ENCODE data around the gene USP54.

The USP54 gene

DNA sequence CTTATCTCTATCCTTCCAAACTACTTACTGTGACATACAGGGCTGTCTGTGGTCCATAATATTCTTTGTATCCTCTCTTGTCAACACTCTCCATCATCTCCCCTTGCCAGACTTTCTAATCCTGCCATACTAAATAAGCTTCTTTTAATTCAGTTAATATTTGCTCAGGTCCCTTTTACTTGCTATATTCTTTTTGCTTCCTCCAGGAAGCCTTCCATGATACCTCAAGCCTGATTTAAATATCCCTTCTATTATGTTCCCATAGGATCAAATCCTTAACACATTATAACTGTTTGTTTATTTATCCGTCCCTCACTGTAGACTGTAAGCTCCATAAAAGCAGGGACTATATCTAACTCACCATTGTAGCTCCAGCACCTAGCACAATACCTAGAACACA is 88.1 kb downstream of the USP54 start:
- Histone ChIP-seq H3K4me1 (ENCODE audit: control insufficient read depth in 1 of 2, insufficient read depth in 2 of 2, low read length in 2 of 2) (peaks cover 3 to 4% of the 10 kb centered on the region in 2 donors), H3K9me3 (ENCODE audit: control insufficient read depth in 1 of 2, low read length in 2 of 2) (no peaks in the 10 kb centered on the region), H3K27ac (ENCODE audit: low read depth, low read length) (no peak overlapping the region), H3K4me3 (ENCODE audit: low read depth in 1 of 2, low read length in 2 of 2) (no peak overlapping the region), H3K9ac (ENCODE audit: low read depth in 1 of 2, low read length in 2 of 2) (no peak overlapping the region), H3K27me3 (ENCODE audit: control insufficient read depth in 1 of 2, insufficient read depth in 2 of 2, low read length in 2 of 2) (no peaks in the 10 kb centered on the region), H3K36me3 (ENCODE audit: control insufficient read depth in 1 of 2, insufficient read depth in 2 of 2, low read length in 2 of 2) (peaks cover 4 to 35% of the 10 kb centered on the region in 2 donors)

- no peak overlapping the region for H3K9ac ChIP-seq (ENCODE audit: low read depth in 1 of 2, low read length in 2 of 2)
- peaks cover 4 to 38% of the 10 kb centered on the region in 2 donors for H3K36me3 ChIP-seq (ENCODE audit: control insufficient read depth in 1 of 2, insufficient read depth in 2 of 2, low read length in 2 of 2)
- H3K9me3 ChIP-seq (ENCODE audit: control insufficient read depth in 1 of 2, low read length in 2 of 2): no peaks in the 10 kb centered on the region
- peaks cover 4 to 7% of the 10 kb centered on the region in 2 donors for H3K4me1 ChIP-seq (ENCODE audit: control insufficient read depth in 1 of 2, insufficient read depth in 2 of 2, low read length in 2 of 2)
- no peak overlapping the region for H3K27ac ChIP-seq (ENCODE audit: low read depth, low read length)
- H3K27me3 ChIP-seq (ENCODE audit: control insufficient read depth in 1 of 2, insufficient read depth in 2 of 2, low read length in 2 of 2): no peaks in the 10 kb centered on the region
- H3K4me3 ChIP-seq (ENCODE audit: low read depth in 1 of 2, low read length in 2 of 2): no peak overlapping the region
Observed at GRCh38 chr10:73501651-73502050, 89.5 kb downstream of the USP54 start.

GRCh38 chr10:73497623-73498022 is 93.5 kb downstream of the USP54 start:
- Histone ChIP-seq H3K27ac (ENCODE audit: low read depth, low read length) (no peak overlapping the region), H3K27me3 (ENCODE audit: control insufficient read depth in 1 of 2, insufficient read depth in 2 of 2, low read length in 2 of 2) (no peaks in the 10 kb centered on the region), H3K4me1 (ENCODE audit: control insufficient read depth in 1 of 2, insufficient read depth in 2 of 2, low read length in 2 of 2) (peaks cover 19 to 24% of the 10 kb centered on the region in 2 donors), H3K9ac (ENCODE audit: low read depth in 1 of 2, low read length in 2 of 2) (no peak overlapping the region), H3K9me3 (ENCODE audit: control insufficient read depth in 1 of 2, low read length in 2 of 2) (no peaks in the 10 kb centered on the region), H3K4me3 (ENCODE audit: low read depth in 1 of 2, low read length in 2 of 2) (no peak overlapping the region), H3K36me3 (ENCODE audit: control insufficient read depth in 1 of 2, insufficient read depth in 2 of 2, low read length in 2 of 2) (peaks cover 0 to 21% of the 10 kb centered on the region in 2 donors)

GRCh38 chr10:73495884-73496674 is 95.1 kb downstream of the USP54 start, which contains the start of gene PPP3CB:
PPP3CB (minus strand) TSS chr10:73496024; CDS start chr10:73495889, 135 bp downstream.
- H3K9ac ChIP-seq (ENCODE audit: low read depth in 1 of 2, low read length in 2 of 2): peak within 1 kb of the TSS; percentile 97 to 98
- H3K27ac ChIP-seq (ENCODE audit: low read depth, low read length): peak within 1 kb of the TSS; percentile 98
- no peaks in the 10 kb centered on the region for H3K9me3 ChIP-seq (ENCODE audit: control insufficient read depth in 1 of 2, low read length in 2 of 2)
- no peaks in the 10 kb centered on the region for H3K27me3 ChIP-seq (ENCODE audit: control insufficient read depth in 1 of 2, insufficient read depth in 2 of 2, low read length in 2 of 2)
- peak within 1 kb of the TSS; percentile 93 to 95 for H3K4me3 ChIP-seq (ENCODE audit: low read depth in 1 of 2, low read length in 2 of 2)
- peaks cover 0 to 21% of the 10 kb centered on the region in 2 donors for H3K36me3 ChIP-seq (ENCODE audit: control insufficient read depth in 1 of 2, insufficient read depth in 2 of 2, low read length in 2 of 2)
- H3K4me1 ChIP-seq (ENCODE audit: control insufficient read depth in 1 of 2, insufficient read depth in 2 of 2, low read length in 2 of 2): peaks cover 16 to 20% of the 10 kb centered on the region in 2 donors

- Histone ChIP-seq H3K9me3 (ENCODE audit: control insufficient read depth in 1 of 2, low read length in 2 of 2) (no peaks in the 10 kb centered on the region), H3K4me1 (ENCODE audit: control insufficient read depth in 1 of 2, insufficient read depth in 2 of 2, low read length in 2 of 2) (peaks cover 16 to 20% of the 10 kb centered on the region in 2 donors), H3K36me3 (ENCODE audit: control insufficient read depth in 1 of 2, insufficient read depth in 2 of 2, low read length in 2 of 2) (peaks cover 0 to 15% of the 10 kb centered on the region in 2 donors), H3K9ac (ENCODE audit: low read depth in 1 of 2, low read length in 2 of 2) (peak overlapping the region; percentile 97 to 98), H3K27me3 (ENCODE audit: control insufficient read depth in 1 of 2, insufficient read depth in 2 of 2, low read length in 2 of 2) (no peaks in the 10 kb centered on the region), H3K4me3 (ENCODE audit: low read depth in 1 of 2, low read length in 2 of 2) (peak overlapping the region; percentile 93 to 95), H3K27ac (ENCODE audit: low read depth, low read length) (peak overlapping the region; percentile 98)
Observed at GRCh38 chr10:73495226-73495883, 95.8 kb downstream of the USP54 start.

- Histone ChIP-seq H3K27ac (ENCODE audit: low read depth, low read length) (peak overlapping the region; percentile 98), H3K9me3 (ENCODE audit: control insufficient read depth in 1 of 2, low read length in 2 of 2) (no peaks in the 10 kb centered on the region), H3K27me3 (ENCODE audit: control insufficient read depth in 1 of 2, insufficient read depth in 2 of 2, low read length in 2 of 2) (no peaks in the 10 kb centered on the region), H3K4me3 (ENCODE audit: low read depth in 1 of 2, low read length in 2 of 2) (peak overlapping the region; percentile 93 to 95), H3K4me1 (ENCODE audit: control insufficient read depth in 1 of 2, insufficient read depth in 2 of 2, low read length in 2 of 2) (peaks cover 16 to 20% of the 10 kb centered on the region in 2 donors), H3K36me3 (ENCODE audit: control insufficient read depth in 1 of 2, insufficient read depth in 2 of 2, low read length in 2 of 2) (peaks cover 0 to 11% of the 10 kb centered on the region in 2 donors), H3K9ac (ENCODE audit: low read depth in 1 of 2, low read length in 2 of 2) (peak overlapping the region; percentile 97 to 98)
Observed at GRCh38 chr10:73494877-73495225, 96.3 kb downstream of the USP54 start.

GRCh38 chr10:73494213-73494612 is 96.9 kb downstream of the USP54 start:
- Histone ChIP-seq H3K9me3 (ENCODE audit: control insufficient read depth in 1 of 2, low read length in 2 of 2) (no peaks in the 10 kb centered on the region), H3K4me1 (ENCODE audit: control insufficient read depth in 1 of 2, insufficient read depth in 2 of 2, low read length in 2 of 2) (peaks cover 16 to 20% of the 10 kb centered on the region in 2 donors), H3K36me3 (ENCODE audit: control insufficient read depth in 1 of 2, insufficient read depth in 2 of 2, low read length in 2 of 2) (peaks cover 0 to 9% of the 10 kb centered on the region in 2 donors), H3K9ac (ENCODE audit: low read depth in 1 of 2, low read length in 2 of 2) (no peak overlapping the region), H3K27ac (ENCODE audit: low read depth, low read length) (no peak overlapping the region), H3K27me3 (ENCODE audit: control insufficient read depth in 1 of 2, insufficient read depth in 2 of 2, low read length in 2 of 2) (no peaks in the 10 kb centered on the region), H3K4me3 (ENCODE audit: low read depth in 1 of 2, low read length in 2 of 2) (peak overlapping the region in 1 of 2 donors; percentile 3)

GRCh38 chr10:73493781-73494180 is 97.4 kb downstream of the USP54 start:
- H3K9ac ChIP-seq (ENCODE audit: low read depth in 1 of 2, low read length in 2 of 2): no peak overlapping the region
- H3K27ac ChIP-seq (ENCODE audit: low read depth, low read length): no peak overlapping the region
- peaks cover 0 to 9% of the 10 kb centered on the region in 2 donors for H3K36me3 ChIP-seq (ENCODE audit: control insufficient read depth in 1 of 2, insufficient read depth in 2 of 2, low read length in 2 of 2)
- peaks cover 16 to 20% of the 10 kb centered on the region in 2 donors for H3K4me1 ChIP-seq (ENCODE audit: control insufficient read depth in 1 of 2, insufficient read depth in 2 of 2, low read length in 2 of 2)
- no peaks in the 10 kb centered on the region for H3K9me3 ChIP-seq (ENCODE audit: control insufficient read depth in 1 of 2, low read length in 2 of 2)
- H3K27me3 ChIP-seq (ENCODE audit: control insufficient read depth in 1 of 2, insufficient read depth in 2 of 2, low read length in 2 of 2): no peaks in the 10 kb centered on the region
- peak overlapping the region in 1 of 2 donors; percentile 3 for H3K4me3 ChIP-seq (ENCODE audit: low read depth in 1 of 2, low read length in 2 of 2)

- H3K9ac ChIP-seq (ENCODE audit: low read depth in 1 of 2, low read length in 2 of 2): no peak overlapping the region
- H3K9me3 ChIP-seq (ENCODE audit: control insufficient read depth in 1 of 2, low read length in 2 of 2): no peaks in the 10 kb centered on the region
- H3K4me3 ChIP-seq (ENCODE audit: low read depth in 1 of 2, low read length in 2 of 2): no peak overlapping the region
- H3K36me3 ChIP-seq (ENCODE audit: control insufficient read depth in 1 of 2, insufficient read depth in 2 of 2, low read length in 2 of 2): peaks cover 5% of the 10 kb centered on the region in 2 donors
- no peak overlapping the region for H3K27ac ChIP-seq (ENCODE audit: low read depth, low read length)
- H3K27me3 ChIP-seq (ENCODE audit: control insufficient read depth in 1 of 2, insufficient read depth in 2 of 2, low read length in 2 of 2): no peaks in the 10 kb centered on the region
- no peaks in the 10 kb centered on the region for H3K4me1 ChIP-seq (ENCODE audit: control insufficient read depth in 1 of 2, insufficient read depth in 2 of 2, low read length in 2 of 2)
Observed at GRCh38 chr10:73486601-73487000, 104.5 kb downstream of the USP54 start.

- no peaks in the 10 kb centered on the region for H3K4me1 ChIP-seq (ENCODE audit: control insufficient read depth in 1 of 2, insufficient read depth in 2 of 2, low read length in 2 of 2)
- H3K27me3 ChIP-seq (ENCODE audit: control insufficient read depth in 1 of 2, insufficient read depth in 2 of 2, low read length in 2 of 2): no peaks in the 10 kb centered on the region
- H3K27ac ChIP-seq (ENCODE audit: low read depth, low read length): no peak overlapping the region
- peaks cover 5% of the 10 kb centered on the region in 2 donors for H3K36me3 ChIP-seq (ENCODE audit: control insufficient read depth in 1 of 2, insufficient read depth in 2 of 2, low read length in 2 of 2)
- no peak overlapping the region for H3K9ac ChIP-seq (ENCODE audit: low read depth in 1 of 2, low read length in 2 of 2)
- H3K9me3 ChIP-seq (ENCODE audit: control insufficient read depth in 1 of 2, low read length in 2 of 2): no peaks in the 10 kb centered on the region
- no peak overlapping the region for H3K4me3 ChIP-seq (ENCODE audit: low read depth in 1 of 2, low read length in 2 of 2)
Observed at GRCh38 chr10:73485320-73485719, 105.8 kb downstream of the USP54 start.

Data from duodenal mucosa (tissue), 2 donors.